Right atrium auricular region (tissue), 2 donors: Measurements from ENCODE around the gene OR7C1. TPM values are rescaled to one million over a fixed set of nuclear protein-coding genes. Genes with fewer than 3 reads are reported as not detected.
"Not testable (repeated sequence)": the region's sequence is repeated elsewhere in the genome, so short reads cannot be mapped to it uniquely, and the experiment has no call there.

ENCODE experiments used
- DNase-seq: peaks from one replicate; pipeline ENCODE4 v3.0.0-alpha.2; 2019; ENCODE audit warnings: low spot score
- H3K27ac ChIP-seq, 2 donors: fragments of 200-600 bp; sonication (generic); 1 replicate in 1 of 2; 2 replicates in 1 of 2; pipeline ENCODE4 v1.5.1; 2016 to 2019
- H3K27me3 ChIP-seq, 2 donors: fragments of 200-600 bp; sonication (generic); one replicate each; pipeline versions ENCODE4 v1.5.1 to v1.6.0; 2017 to 2019
- H3K36me3 ChIP-seq: fragments of 200-600 bp; sonication (generic); one replicate; pipeline ENCODE4 v1.5.1; 2016
- H3K4me1 ChIP-seq, 2 donors: fragments of 200-600 bp; sonication (generic); one replicate each; pipeline versions ENCODE4 v1.5.1 to v1.6.0; 2017 to 2019
- H3K4me3 ChIP-seq, 2 donors: fragments of 200-600 bp; sonication (generic); 1 replicate in 1 of 2; 2 replicates in 1 of 2; pipeline ENCODE4 v1.5.1; 2017 to 2019; ENCODE audit warnings: mild to moderate bottlenecking in 1 of 2, moderate library complexity in 1 of 2
- H3K9me3 ChIP-seq, 2 donors: fragments of 200-600 bp; sonication (generic); one replicate each; pipeline ENCODE4 v1.5.1; 2019
- total RNA-seq, 2 donors: library from RNA; depleted of rRNA; stranded (reverse); fragments of >200 nt; gene quantifications; one replicate each; pipeline ENCODE4 v1.1.0, GENCODE V29; 2016
- TF ChIP-seq, protein P1 (sequence below), 2 donors: fragments of 200-600 bp; sonication (generic); IDR thresholded peaks; one replicate each; pipeline ENCODE4 v1.5.1; 2019; ENCODE audit warnings: antibody characterized with exemption in 2 of 2

The OR7C1 gene
- total RNA-seq, 2 donors from 2014 or later: not detected

DNA sequence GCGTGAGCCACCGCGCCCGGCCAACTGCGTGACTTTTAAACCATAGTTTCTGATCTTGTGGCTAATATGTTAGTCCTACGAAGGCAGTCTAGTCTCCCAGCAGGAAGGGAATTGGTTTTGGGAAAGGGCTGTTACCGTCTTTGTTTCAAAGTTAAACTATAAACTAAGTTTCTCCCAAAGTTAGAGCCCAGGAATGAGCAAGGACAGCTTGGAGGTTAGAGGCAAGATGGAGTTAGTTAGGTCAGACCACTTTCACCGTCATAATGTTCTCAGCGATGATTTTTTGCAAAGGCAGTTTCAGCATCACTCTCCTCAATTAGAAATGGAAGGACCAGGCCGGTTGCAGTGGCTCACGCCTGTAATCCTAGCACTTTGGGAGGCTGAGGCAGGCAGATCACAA, 39.0 kb downstream of the OR7C1 start:
- Histone ChIP-seq H3K27ac (no peak overlapping the region), H3K27me3 (no peaks in the 10 kb centered on the region), H3K4me1 (no peaks in the 10 kb centered on the region), H3K36me3 (no peaks in the 10 kb centered on the region), H3K9me3 (no peaks in the 10 kb centered on the region), H3K4me3 (no peak overlapping the region)
- no peak for DNase-seq
- TF ChIP-seq, protein P1, sequence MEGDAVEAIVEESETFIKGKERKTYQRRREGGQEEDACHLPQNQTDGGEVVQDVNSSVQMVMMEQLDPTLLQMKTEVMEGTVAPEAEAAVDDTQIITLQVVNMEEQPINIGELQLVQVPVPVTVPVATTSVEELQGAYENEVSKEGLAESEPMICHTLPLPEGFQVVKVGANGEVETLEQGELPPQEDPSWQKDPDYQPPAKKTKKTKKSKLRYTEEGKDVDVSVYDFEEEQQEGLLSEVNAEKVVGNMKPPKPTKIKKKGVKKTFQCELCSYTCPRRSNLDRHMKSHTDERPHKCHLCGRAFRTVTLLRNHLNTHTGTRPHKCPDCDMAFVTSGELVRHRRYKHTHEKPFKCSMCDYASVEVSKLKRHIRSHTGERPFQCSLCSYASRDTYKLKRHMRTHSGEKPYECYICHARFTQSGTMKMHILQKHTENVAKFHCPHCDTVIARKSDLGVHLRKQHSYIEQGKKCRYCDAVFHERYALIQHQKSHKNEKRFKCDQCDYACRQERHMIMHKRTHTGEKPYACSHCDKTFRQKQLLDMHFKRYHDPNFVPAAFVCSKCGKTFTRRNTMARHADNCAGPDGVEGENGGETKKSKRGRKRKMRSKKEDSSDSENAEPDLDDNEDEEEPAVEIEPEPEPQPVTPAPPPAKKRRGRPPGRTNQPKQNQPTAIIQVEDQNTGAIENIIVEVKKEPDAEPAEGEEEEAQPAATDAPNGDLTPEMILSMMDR (IDR thresholded peaks at IDR 0.05): no peak

DNA sequence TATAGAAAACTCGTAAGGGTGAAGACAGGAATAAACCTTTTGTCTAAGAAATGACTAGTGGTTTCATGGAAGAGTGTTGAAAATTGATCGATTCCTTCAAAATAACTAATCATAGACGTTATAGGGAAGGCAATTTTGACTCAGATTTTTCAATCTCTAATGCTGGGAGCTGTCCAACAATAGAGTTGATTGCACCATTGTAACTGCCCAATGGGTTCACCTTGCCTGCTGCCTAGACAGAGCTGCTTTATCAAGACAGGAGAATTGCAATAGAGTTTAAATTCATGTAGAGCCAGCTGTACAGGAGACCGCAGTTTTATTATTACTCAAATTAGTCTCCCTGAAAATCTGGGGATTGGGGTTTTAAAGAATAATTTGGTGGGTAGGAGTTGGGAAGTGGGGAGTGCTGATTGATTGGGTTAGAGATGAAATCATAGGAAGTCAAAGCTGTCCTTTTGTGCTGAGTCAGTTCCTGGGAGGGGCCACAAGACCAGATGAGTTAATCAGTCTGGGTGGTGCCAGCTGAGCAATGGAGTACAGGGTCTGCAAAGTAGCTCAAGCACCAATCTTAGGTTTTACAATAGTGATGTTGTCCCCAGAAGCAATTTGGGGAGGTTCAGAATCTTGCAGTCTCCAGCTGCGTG, 39.8 kb downstream of the OR7C1 start:
- Histone ChIP-seq H3K9me3 (no peaks in the 10 kb centered on the region), H3K4me1 (no peaks in the 10 kb centered on the region), H3K27me3 (no peaks in the 10 kb centered on the region), H3K4me3 (no peak overlapping the region), H3K27ac (no peak overlapping the region), H3K36me3 (no peaks in the 10 kb centered on the region)
- DNase-seq: peak; percentile 38
- TF ChIP-seq, protein P1 (IDR thresholded peaks at IDR 0.05): no peak

DNA sequence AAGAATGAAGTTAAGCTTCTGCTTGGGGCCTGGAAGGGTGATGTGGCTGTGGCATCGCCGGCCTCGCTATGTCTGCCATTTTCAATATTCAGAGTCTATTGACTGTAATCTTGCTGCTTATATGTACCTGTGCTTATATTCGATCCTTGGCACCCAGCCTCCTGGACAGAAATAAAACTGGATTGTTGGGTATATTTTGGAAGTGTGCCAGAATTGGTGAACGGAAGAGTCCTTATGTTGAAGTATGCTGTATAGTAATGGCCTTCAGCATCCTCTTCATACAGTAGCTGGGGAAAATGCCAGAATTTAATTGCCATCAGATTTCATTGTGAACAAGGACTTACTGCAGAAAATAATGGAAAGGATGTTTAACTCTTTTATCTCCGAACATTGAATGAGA, 42.7 kb downstream of the OR7C1 start:
- H3K9me3 ChIP-seq, H3K27ac ChIP-seq, H3K36me3 ChIP-seq, H3K4me3 ChIP-seq, DNase-seq, H3K27me3 ChIP-seq, H3K4me1 ChIP-seq: not testable (repeated sequence)

DNA sequence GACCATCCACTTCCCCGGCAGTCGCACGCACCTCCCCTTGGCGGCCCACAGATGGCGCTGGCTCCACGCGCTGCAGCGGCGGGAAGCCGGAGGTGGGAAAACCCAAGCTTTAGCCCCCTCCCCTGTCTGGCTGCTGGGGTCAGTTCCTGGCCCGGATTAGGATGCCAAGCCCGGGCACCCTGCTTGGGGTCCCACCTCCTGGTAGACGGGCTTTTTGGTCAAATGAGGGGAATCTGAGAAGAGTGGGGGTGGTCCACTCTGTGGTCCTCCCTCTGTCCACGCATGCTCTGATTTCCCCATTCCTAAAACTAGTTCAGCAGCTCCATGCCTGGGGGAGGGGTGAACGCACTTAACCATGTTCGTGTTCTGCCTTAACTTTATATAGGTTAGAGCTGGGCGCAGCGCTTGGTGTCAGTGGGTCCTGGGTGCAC, 48.5 kb downstream of the OR7C1 start:
- TF ChIP-seq, protein P1 (IDR thresholded peaks at IDR 0.05): peak in 1 of 2 donors; percentile 63
- no peak for DNase-seq
- H3K9me3 ChIP-seq: no peaks in the 10 kb centered on the region
- H3K27me3 ChIP-seq: no peaks in the 10 kb centered on the region
- no peaks in the 10 kb centered on the region for H3K4me1 ChIP-seq
- no peak overlapping the region for H3K4me3 ChIP-seq
- no peaks in the 10 kb centered on the region for H3K36me3 ChIP-seq
- H3K27ac ChIP-seq: no peak overlapping the region

DNA sequence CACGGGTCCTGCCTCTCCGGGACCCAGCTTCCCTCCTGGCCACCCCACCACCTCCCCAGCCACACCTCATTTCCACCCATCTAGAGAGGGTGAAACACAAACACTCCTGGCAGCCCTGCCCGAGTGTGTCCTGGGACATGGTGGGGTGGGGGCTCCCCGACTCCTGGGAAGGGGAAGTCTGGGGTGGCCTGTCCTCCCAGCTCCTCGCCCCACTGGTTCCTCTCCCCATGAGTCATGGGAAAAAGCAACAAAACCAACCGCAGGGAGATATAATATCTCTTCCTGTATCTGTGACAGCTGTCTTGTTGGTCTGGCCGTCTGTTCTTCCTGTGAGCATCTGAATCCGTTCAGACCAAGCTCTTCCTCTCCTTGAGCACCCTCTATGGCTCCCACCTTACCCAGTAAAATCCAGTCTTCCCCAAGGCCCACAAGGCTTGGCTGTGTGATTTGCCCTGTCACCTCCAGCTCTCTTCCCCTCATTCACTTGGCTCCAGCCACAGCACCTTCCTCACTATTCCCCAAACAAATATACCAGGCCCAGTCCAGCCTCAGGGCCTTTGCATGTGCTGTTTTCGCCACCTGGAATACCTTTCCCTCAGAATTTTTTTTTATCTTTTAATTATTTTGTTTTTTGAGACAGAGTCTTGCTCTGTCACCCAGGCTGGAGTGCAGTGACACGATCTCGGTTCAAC, 49.7 kb downstream of the OR7C1 start:
- H3K27ac ChIP-seq: not testable (repeated sequence)

DNA sequence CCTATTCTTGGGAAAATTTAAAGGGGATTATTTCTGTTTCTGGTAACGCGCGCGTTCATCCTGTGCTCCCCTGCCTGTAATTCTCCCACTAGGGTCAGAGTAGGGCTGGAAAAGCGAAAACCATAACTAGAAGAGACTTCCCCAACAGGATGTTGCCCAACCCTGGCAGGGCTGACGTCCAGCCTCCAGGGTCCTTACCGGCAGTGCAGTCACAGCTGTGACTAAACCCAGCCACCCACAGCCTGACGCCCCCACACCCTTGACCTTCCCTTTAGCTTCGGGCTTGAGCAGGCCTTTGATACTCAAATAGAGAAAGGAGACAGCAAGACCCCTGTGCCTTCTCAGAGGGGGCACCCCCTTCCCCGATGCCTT, 50.3 kb downstream of the OR7C1 start:
- not testable (repeated sequence) for H3K4me1 ChIP-seq, H3K27ac ChIP-seq, H3K4me3 ChIP-seq, H3K9me3 ChIP-seq, H3K27me3 ChIP-seq, H3K36me3 ChIP-seq
- peak; percentile 71 for DNase-seq

More for the DNA sequence above, 49.7 kb downstream of the OR7C1 start:
- H3K4me3 ChIP-seq, H3K36me3 ChIP-seq, H3K27me3 ChIP-seq, H3K9me3 ChIP-seq, H3K4me1 ChIP-seq: not testable (repeated sequence)
- peak; percentile 64 for DNase-seq

DNA sequence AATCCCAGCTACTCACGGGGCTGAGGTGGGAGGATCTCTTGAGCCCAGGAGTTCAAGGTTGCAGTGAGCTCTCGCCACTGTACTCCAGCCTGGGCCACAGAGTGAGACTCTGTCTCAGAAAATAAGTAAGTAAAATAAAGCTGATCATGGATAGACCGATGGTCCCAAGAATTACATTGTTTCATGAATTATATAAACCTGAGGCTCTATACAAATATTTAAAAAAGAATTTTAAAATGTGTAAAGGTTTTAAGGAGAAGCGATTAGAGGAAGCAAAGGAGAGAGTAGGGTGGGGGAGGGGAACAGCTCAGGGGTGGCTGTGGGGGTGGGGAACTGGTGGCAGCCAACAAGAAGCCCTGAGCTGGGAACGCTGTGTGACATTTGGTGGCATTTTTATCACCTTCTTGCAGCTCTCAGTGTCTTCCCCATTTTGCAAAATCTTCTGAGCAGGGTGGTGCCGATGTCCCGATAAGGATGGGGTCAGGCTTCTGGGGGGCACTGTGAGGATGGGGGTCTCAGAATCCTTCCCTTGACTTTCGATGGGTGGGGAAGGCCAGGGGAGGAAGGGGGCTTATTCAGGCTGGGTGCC, 51.5 kb downstream of the OR7C1 start:
- H3K4me3 ChIP-seq, H3K27me3 ChIP-seq, H3K9me3 ChIP-seq, H3K27ac ChIP-seq, H3K36me3 ChIP-seq, H3K4me1 ChIP-seq: not testable (repeated sequence)
- DNase-seq: peak; percentile 16
